Thyroid gland (tissue), 4 donors: ENCODE results near the gene JMJD6.

Experiments
- CTCF ChIP-seq, 6 experiments: fragments of 200-600 bp in 3 of 6; fragments of 450-650 bp in 3 of 6; sonication (generic) in 3 of 6; IDR thresholded peaks; one replicate each; pipeline ENCODE4 v1.5.1; 2016 to 2019; ENCODE audit warnings: antibody characterized with exemption in 6 of 6, mild to moderate bottlenecking in 2 of 6, inconsistent platforms in 1 of 6, moderate library complexity in 1 of 6
- POLR2A ChIP-seq, 2 donors: fragments of 450-650 bp; IDR thresholded peaks; one replicate each; pipeline ENCODE4 v1.6.1; 2017; ENCODE audit warnings: antibody characterized with exemption in 2 of 2, mild to moderate bottlenecking in 2 of 2, moderate library complexity in 1 of 2

DNA sequence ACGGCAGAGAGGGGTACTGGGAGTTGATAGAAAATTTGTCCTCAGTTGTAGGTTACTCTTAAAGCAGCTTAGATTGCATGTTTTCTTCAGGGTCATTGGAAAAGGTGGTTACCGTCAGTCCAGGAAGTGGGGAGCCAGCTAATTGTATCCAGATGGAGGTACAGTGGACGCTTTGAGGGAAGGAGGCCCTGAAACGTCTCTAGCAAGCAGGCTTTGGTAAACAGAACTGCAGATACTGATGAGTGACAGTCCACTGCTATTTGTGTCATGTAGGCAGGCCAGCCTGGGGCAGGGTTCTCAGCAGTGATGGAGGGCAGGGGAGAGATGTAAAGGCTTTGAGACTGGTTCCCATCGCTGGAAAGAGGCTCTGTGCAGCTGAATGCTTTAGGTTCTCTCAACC is 52.7 kb downstream of the JMJD6 start:
- TF ChIP-seq POLR2A (IDR thresholded peaks at IDR 0.05) (no peak), CTCF (IDR thresholded peaks at IDR 0.05) (no peak)
